ENCODE measurements around the gene GHITM.

Gene GHITM

GRCh38 chr10:84201682-84202081, 62.4 kb downstream of the GHITM start:
- no peak overlapping the region for H3K4me3 ChIP-seq (ENCODE audit: low read length)
- TF ChIP-seq, protein P1, sequence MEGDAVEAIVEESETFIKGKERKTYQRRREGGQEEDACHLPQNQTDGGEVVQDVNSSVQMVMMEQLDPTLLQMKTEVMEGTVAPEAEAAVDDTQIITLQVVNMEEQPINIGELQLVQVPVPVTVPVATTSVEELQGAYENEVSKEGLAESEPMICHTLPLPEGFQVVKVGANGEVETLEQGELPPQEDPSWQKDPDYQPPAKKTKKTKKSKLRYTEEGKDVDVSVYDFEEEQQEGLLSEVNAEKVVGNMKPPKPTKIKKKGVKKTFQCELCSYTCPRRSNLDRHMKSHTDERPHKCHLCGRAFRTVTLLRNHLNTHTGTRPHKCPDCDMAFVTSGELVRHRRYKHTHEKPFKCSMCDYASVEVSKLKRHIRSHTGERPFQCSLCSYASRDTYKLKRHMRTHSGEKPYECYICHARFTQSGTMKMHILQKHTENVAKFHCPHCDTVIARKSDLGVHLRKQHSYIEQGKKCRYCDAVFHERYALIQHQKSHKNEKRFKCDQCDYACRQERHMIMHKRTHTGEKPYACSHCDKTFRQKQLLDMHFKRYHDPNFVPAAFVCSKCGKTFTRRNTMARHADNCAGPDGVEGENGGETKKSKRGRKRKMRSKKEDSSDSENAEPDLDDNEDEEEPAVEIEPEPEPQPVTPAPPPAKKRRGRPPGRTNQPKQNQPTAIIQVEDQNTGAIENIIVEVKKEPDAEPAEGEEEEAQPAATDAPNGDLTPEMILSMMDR (IDR thresholded peaks at IDR 0.05; ENCODE audit: insufficient read depth, low read depth, low read length, missing control alignments) = no peak
- no peak for DNase-seq (ENCODE audit: low read depth)

DNA sequence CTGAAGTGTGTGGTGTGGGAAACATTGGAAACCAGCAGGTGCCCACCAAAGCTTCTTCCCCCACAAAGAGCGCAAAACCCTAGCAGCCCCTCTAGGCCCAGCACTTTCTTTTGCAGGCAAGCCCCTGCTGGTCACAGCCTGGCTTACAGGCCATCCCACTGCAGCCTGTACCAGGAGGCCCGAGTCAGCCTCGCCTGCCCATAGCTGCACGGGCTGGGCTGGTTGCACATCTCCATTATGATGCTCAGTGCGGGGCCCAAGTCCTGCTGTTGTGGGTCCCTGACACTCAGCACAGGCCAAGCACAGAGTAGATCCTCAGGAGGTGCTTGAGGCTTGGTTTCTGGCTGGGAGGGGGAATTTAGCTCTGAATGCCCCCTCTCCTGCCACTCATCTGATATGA, 63.0 kb downstream of the GHITM start:
- TF ChIP-seq, protein P1 (IDR thresholded peaks at IDR 0.05; ENCODE audit: insufficient read depth, low read depth, low read length, missing control alignments) = no peak
- no peak overlapping the region for H3K4me3 ChIP-seq (ENCODE audit: low read length)
- no peak for DNase-seq (ENCODE audit: low read depth)
